Chondrocyte (in vitro differentiated cells): ENCODE measurements around the gene ZNF738. TPM values are rescaled to one million over a fixed set of nuclear protein-coding genes. Genes with fewer than 3 reads are reported as not detected.
A peak's percentile ranks its signal among the peaks of the same experiment; 100 is the strongest.

Experiments
- DNase-seq: peaks from one replicate; pipeline ENCODE4 v3.0.0; 2021; ENCODE audit warnings: mixed read lengths, low spot score
- H3K27ac Mint-ChIP-seq: one replicate; pipeline ENCODE4 v1.8.0; 2021; ENCODE audit warnings: mild to moderate bottlenecking, moderate library complexity, mixed read lengths; ENCODE audit not compliant: unreplicated experiment
- H3K27me3 Mint-ChIP-seq: 2 replicates; pipeline ENCODE4 v1.8.0; 2021; ENCODE audit warnings: low read depth, mixed read lengths
- H3K36me3 Mint-ChIP-seq: 2 replicates; pipeline ENCODE4 v1.8.0; 2021; ENCODE audit warnings: low read depth, mixed read lengths
- H3K4me1 Mint-ChIP-seq: 2 replicates; pipeline ENCODE4 v1.8.0; 2021; ENCODE audit warnings: low read depth, mild to moderate bottlenecking, mixed read lengths
- H3K4me3 Mint-ChIP-seq: one replicate; pipeline ENCODE4 v1.8.0; 2021; ENCODE audit warnings: mild to moderate bottlenecking, moderate library complexity, mixed read lengths; ENCODE audit not compliant: unreplicated experiment
- H3K9me3 Mint-ChIP-seq: 2 replicates; pipeline ENCODE4 v1.8.0; 2021; ENCODE audit warnings: low read depth, mixed read lengths
- total RNA-seq: library from RNA; stranded (reverse); gene quantifications from 3 replicates; pipeline ENCODE4 v1.2.1, GENCODE V29; 2021
- TF ChIP-seq, protein P1 (sequence below): fragments of 200-600 bp; sonication (generic); IDR thresholded peaks from 2 replicates; pipeline ENCODE4 v1.5.0; 2021; ENCODE audit warnings: antibody characterized with exemption, mild to moderate bottlenecking, moderate library complexity

ZNF738 gene
- total RNA-seq, 1 donor from 2014 or later = 6.7 TPM

GRCh38 chr19:21396893-21397572 lies 38.2 kb downstream of the ZNF738 start, which contains the start of gene ZNF493:
TSS of gene ZNF493 (plus strand) at chr19:21397133. CDS start at chr19:21397238, 105 bp downstream.
- peaks cover 28% of the 10 kb centered on the region for H3K4me1 Mint-ChIP-seq
- peak; percentile 93 for DNase-seq
- TF ChIP-seq, protein P1, sequence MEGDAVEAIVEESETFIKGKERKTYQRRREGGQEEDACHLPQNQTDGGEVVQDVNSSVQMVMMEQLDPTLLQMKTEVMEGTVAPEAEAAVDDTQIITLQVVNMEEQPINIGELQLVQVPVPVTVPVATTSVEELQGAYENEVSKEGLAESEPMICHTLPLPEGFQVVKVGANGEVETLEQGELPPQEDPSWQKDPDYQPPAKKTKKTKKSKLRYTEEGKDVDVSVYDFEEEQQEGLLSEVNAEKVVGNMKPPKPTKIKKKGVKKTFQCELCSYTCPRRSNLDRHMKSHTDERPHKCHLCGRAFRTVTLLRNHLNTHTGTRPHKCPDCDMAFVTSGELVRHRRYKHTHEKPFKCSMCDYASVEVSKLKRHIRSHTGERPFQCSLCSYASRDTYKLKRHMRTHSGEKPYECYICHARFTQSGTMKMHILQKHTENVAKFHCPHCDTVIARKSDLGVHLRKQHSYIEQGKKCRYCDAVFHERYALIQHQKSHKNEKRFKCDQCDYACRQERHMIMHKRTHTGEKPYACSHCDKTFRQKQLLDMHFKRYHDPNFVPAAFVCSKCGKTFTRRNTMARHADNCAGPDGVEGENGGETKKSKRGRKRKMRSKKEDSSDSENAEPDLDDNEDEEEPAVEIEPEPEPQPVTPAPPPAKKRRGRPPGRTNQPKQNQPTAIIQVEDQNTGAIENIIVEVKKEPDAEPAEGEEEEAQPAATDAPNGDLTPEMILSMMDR = no peak
- peaks cover 21% of the 10 kb centered on the region for H3K36me3 Mint-ChIP-seq
- peak within 1 kb of the TSS; percentile 99 for H3K4me3 Mint-ChIP-seq
- H3K9me3 Mint-ChIP-seq = peaks cover 21% of the 10 kb centered on the region
- no peaks in the 10 kb centered on the region for H3K27me3 Mint-ChIP-seq
- peak within 1 kb of the TSS; percentile 97 for H3K27ac Mint-ChIP-seq

- Mint-ChIP-seq H3K9me3 (peaks cover 22% of the 10 kb centered on the region), H3K27me3 (no peaks in the 10 kb centered on the region)
These were observed 40.1 kb downstream of the ZNF738 start for GRCh38 chr19:21398851-21399250.

DNA sequence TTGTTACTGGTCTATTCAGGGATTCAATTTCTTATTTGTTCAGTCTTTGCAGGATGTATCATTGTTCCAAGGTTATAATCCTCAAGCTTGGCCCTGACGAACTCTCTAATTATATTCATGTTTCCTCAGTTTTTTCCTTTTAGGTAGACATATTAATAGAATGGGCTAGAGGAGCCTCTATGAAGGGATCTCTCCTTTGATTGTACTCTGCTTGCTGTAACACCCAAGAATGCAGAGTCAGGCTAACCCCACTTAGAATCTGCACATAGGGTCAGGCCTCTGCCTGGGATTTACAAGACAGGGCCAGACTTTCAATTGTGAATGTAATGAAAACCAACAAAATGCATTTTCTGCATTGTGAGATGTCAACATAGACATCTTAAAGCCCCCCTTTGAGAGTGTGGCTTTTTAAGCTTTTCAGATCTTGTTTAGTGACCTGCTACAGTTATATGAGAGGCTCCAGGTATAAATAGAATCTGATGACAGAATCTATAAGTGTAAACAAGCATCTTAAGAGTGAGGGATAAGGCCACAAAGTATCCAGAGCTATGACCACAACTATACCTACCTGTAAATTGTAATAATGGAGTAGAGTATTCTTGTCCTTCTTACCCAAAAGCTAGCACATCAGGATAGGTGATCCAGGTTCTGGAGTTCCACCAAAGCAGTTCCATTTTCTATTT lies 43.6 kb downstream of the ZNF738 start:
- no peak for DNase-seq
- no peak overlapping the region for H3K4me3 Mint-ChIP-seq
- peaks cover 26% of the 10 kb centered on the region for H3K4me1 Mint-ChIP-seq
- TF ChIP-seq, protein P1 = no peak
- peaks cover 33% of the 10 kb centered on the region for H3K36me3 Mint-ChIP-seq
- H3K27me3 Mint-ChIP-seq = no peaks in the 10 kb centered on the region
- no peak overlapping the region for H3K27ac Mint-ChIP-seq
- H3K9me3 Mint-ChIP-seq = peaks cover 27% of the 10 kb centered on the region

More at GRCh38 chr19:21398851-21399250, 40.1 kb downstream of the ZNF738 start:
- TF ChIP-seq, protein P1 = no peak
- peaks cover 27% of the 10 kb centered on the region for H3K36me3 Mint-ChIP-seq
- H3K4me1 Mint-ChIP-seq = peaks cover 28% of the 10 kb centered on the region
- H3K27ac Mint-ChIP-seq = no peak overlapping the region
- no peak for DNase-seq
- no peak overlapping the region for H3K4me3 Mint-ChIP-seq

DNA sequence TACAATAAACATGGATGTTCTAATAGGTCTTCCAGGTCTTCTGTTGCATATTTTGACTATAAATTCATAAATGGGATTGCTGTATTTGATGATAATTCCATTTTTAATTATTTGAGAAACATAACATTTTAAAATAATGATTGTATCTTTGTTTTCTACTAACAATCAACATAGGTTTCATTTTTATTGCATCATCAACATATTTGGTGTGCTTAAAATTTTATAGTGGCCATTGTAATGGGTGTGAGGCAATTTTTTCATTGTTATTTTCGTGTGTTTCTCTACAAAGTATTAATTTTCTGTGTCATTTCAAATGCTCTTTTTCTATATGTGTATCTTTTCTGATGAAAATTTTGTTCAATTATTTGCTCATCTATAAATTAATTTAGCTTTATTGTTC lies 51.4 kb downstream of the ZNF738 start:
- no peaks in the 10 kb centered on the region for H3K4me1 Mint-ChIP-seq

DNA sequence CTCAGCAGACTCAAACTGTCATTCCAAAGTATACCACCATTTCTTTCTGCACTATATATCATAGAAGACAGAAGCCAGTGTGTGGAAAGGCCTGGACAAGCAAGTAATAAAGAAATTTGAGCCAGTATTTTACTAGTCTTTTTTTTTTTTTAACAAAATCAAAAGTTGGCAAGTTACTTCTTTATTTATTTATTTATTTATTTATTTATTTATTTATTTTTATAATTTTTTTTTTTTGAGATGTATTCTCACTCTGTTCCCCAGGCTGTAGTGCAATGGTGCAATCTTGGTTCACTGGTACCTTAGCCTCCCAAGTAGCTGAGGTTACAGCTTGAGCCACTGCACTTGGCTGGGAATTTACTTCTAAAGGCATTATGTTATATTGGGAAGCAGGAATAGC lies 63.4 kb downstream of the ZNF738 start:
- H3K27me3 Mint-ChIP-seq = no peaks in the 10 kb centered on the region
- TF ChIP-seq, protein P1 = no peak
- no peak for DNase-seq
- peaks cover 84% of the 10 kb centered on the region for H3K9me3 Mint-ChIP-seq
- peaks cover 64% of the 10 kb centered on the region for H3K36me3 Mint-ChIP-seq
- no peak overlapping the region for H3K4me3 Mint-ChIP-seq
- no peak overlapping the region for H3K27ac Mint-ChIP-seq
- H3K4me1 Mint-ChIP-seq = no peaks in the 10 kb centered on the region

More for the DNA sequence above, 51.4 kb downstream of the ZNF738 start:
- no peak for DNase-seq
- Mint-ChIP-seq H3K27ac (no peak overlapping the region), H3K4me3 (no peak overlapping the region), H3K27me3 (no peaks in the 10 kb centered on the region), H3K36me3 (peaks cover 59% of the 10 kb centered on the region), H3K9me3 (peaks cover 50% of the 10 kb centered on the region)
- TF ChIP-seq, protein P1 = no peak
